Type B pancreatic cell (in vitro differentiated cells): ENCODE data around the gene HUWE1. TPM values are rescaled to one million over a fixed set of nuclear protein-coding genes. Genes with fewer than 3 reads are reported as not detected.
"Not testable (repeated sequence)": the region's sequence is repeated elsewhere in the genome, so short reads cannot be mapped to it uniquely, and the experiment has no call there.

Experiments
- DNase-seq: peaks from one replicate; pipeline ENCODE4 v3.0.0; 2021; ENCODE audit warnings: mixed read lengths; ENCODE audit not compliant: unreplicated experiment; ENCODE audit errors: extremely low spot score
- H3K27ac Mint-ChIP-seq: 2 replicates; pipeline ENCODE4 v1.8.0; 2021; ENCODE audit warnings: mild to moderate bottlenecking, mixed read lengths
- H3K27me3 Mint-ChIP-seq: 2 replicates; pipeline ENCODE4 v1.8.0; 2021; ENCODE audit warnings: mixed read lengths
- H3K36me3 Mint-ChIP-seq: 2 replicates; pipeline ENCODE4 v1.8.0; 2021; ENCODE audit warnings: mixed read lengths
- H3K4me1 Mint-ChIP-seq: one replicate; pipeline ENCODE4 v1.8.0; 2021; ENCODE audit warnings: mixed read lengths; ENCODE audit not compliant: unreplicated experiment
- H3K4me3 Mint-ChIP-seq: 2 replicates; pipeline ENCODE4 v1.8.0; 2021; ENCODE audit warnings: mild to moderate bottlenecking, mixed read lengths
- H3K9me3 Mint-ChIP-seq: 2 replicates; pipeline ENCODE4 v1.8.0; 2021; ENCODE audit warnings: mixed read lengths
- total RNA-seq: library from RNA; stranded (reverse); gene quantifications from 2 replicates; pipeline ENCODE4 v1.2.1, GENCODE V29; 2021; ENCODE audit warnings: low replicate concordance
- TF ChIP-seq, protein P1 (sequence below): fragments of 200-600 bp; sonication (generic); conservative IDR thresholded peaks from 2 replicates; pipeline ENCODE4 v1.5.0; 2021; ENCODE audit warnings: antibody characterized with exemption, mild to moderate bottlenecking

Gene HUWE1
- total RNA-seq, 1 donor from 2014 or later: 205 TPM

DNA sequence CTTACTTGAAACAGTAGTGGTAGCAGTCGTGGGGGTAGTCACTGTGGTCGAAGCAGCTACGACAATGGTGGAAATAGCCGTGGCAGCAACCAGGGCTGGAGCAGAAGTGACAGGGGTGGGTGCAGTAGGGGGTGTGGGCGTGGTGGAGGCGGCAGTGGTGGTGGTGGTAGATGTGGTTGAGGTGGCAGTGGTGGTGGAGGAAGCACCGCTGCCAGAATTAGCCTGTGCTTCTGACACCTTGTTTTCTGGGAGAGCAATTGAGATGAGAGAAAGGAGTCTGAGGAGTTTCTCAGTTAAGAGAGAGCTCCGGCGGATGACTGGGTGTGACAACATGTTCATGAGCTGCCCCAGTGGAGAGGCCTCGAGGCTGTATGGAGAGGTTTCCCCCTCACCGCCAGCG, 138.9 kb downstream of the HUWE1 start:
- Mint-ChIP-seq H3K27ac (no peak overlapping the region), H3K4me1 (no peaks in the 10 kb centered on the region), H3K9me3 (no peaks in the 10 kb centered on the region), H3K27me3 (no peaks in the 10 kb centered on the region), H3K36me3 (peaks cover 11% of the 10 kb centered on the region), H3K4me3 (no peak overlapping the region)
- DNase-seq: no peak
- TF ChIP-seq, protein P1, sequence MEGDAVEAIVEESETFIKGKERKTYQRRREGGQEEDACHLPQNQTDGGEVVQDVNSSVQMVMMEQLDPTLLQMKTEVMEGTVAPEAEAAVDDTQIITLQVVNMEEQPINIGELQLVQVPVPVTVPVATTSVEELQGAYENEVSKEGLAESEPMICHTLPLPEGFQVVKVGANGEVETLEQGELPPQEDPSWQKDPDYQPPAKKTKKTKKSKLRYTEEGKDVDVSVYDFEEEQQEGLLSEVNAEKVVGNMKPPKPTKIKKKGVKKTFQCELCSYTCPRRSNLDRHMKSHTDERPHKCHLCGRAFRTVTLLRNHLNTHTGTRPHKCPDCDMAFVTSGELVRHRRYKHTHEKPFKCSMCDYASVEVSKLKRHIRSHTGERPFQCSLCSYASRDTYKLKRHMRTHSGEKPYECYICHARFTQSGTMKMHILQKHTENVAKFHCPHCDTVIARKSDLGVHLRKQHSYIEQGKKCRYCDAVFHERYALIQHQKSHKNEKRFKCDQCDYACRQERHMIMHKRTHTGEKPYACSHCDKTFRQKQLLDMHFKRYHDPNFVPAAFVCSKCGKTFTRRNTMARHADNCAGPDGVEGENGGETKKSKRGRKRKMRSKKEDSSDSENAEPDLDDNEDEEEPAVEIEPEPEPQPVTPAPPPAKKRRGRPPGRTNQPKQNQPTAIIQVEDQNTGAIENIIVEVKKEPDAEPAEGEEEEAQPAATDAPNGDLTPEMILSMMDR: no peak

DNA sequence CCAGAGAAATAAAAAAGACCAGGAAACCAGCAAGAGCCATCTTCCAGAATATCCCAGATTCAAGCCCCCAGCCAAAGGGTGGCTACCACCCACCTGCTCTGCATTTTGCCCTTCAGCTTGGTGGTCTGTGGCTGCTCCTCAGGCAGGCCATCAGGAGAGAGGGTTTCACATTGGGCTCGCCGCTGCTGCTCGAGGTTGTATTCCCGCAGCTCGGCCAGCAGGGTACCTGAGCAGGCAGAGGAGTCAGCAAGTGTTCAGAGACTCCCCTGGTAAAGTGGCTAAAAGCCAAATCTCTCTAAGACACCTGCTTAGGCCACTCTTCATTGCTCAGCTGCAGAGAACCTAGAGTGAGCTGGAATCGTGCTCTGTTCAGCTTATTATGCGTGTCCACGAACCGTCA, 141.6 kb downstream of the HUWE1 start:
- H3K4me3 Mint-ChIP-seq: no peak overlapping the region
- no peaks in the 10 kb centered on the region for H3K4me1 Mint-ChIP-seq
- DNase-seq: no peak
- H3K36me3 Mint-ChIP-seq: peaks cover 15% of the 10 kb centered on the region
- no peaks in the 10 kb centered on the region for H3K9me3 Mint-ChIP-seq
- no peak overlapping the region for H3K27ac Mint-ChIP-seq
- TF ChIP-seq, protein P1: no peak
- no peaks in the 10 kb centered on the region for H3K27me3 Mint-ChIP-seq

DNA sequence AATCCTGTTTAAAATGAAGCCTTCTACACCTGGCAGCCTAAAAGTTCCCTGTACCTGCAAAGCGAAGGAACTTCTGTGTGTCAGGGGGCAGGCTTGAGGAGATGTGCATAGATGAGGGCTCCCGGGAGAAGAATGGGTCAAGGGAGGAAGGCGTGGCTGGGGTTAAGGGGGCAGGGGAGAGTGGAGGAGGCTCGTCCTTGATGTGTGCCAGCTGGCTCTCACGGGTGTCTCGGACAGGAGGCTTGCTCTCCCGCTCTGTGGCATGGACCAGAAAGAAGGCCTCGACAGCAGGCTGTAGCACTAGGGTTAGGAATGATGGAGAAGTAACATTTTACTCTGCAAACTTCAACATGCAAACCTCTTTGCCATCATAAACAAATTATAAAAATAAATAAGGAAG, 147.7 kb downstream of the HUWE1 start:
- Mint-ChIP-seq H3K4me1 (no peaks in the 10 kb centered on the region), H3K4me3 (no peak overlapping the region), H3K9me3 (no peaks in the 10 kb centered on the region), H3K27me3 (no peaks in the 10 kb centered on the region), H3K36me3 (peaks cover 29% of the 10 kb centered on the region), H3K27ac (no peak overlapping the region)
- TF ChIP-seq, protein P1: no peak
- DNase-seq: no peak

DNA sequence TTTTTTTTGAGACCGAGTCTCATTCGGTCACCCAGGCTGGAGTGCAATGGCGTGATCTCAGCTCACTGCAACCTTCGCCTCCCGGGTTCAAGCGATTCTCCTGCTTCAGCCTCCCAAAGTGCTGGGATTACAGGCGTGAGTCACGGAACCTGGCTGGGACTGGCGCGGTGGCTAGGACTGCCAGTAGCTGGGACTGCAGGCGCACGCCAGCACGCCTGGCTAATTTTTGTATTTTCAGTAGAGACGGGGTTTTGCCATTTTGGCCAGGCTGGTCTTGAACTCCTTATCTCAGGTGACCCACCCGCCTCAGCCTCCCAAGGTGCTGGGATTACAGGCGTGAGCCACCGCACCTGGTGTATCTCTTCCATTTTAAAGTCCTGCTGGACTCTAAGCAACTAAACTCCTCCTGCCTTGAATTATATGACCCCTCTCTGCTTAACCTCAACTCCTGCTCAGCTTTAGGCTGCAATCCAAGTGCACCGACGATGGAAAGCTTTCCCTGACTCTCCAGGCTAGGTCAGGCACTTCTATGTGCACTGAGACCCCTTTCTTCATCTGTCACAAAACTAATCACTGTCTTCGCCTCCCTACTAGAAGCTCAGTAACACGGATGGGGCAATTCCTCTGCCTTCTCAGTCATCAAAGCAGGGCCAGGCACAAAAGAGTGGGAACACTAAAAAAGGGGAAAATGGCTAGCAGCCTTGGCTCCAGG, 155.1 kb downstream of the HUWE1 start:
- not testable (repeated sequence) for H3K36me3 Mint-ChIP-seq

DNA sequence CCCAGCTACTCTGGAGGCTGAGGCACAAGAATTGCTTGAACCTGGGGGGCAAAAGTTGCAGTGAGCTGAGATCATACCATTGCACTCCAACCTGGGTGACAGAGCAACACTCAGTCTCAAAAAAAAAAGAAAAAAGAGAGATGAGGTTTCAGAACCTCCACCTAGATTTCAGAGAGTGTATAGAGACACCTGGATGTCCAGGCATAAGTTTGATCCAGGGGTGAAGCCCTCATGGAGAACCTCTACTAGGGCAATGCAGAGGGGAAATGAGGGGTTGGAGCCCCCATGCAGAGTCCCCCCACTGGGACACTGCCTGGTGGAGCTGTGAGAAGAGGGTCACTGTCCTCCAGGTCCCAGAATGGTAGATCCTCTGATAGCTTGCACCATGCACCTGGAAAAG, 159.5 kb downstream of the HUWE1 start:
- DNase-seq: no peak
- TF ChIP-seq, protein P1: no peak
- no peaks in the 10 kb centered on the region for H3K27me3 Mint-ChIP-seq
- H3K4me3 Mint-ChIP-seq: no peak overlapping the region
- H3K27ac Mint-ChIP-seq: no peak overlapping the region
- H3K9me3 Mint-ChIP-seq: peaks cover 3% of the 10 kb centered on the region
- H3K4me1 Mint-ChIP-seq: no peaks in the 10 kb centered on the region
- H3K36me3 Mint-ChIP-seq: no peaks in the 10 kb centered on the region

More for the DNA sequence above, 155.1 kb downstream of the HUWE1 start:
- H3K27ac Mint-ChIP-seq: peak overlapping the region; percentile 41
- not testable (repeated sequence) for H3K4me3 Mint-ChIP-seq, DNase-seq, H3K9me3 Mint-ChIP-seq, H3K4me1 Mint-ChIP-seq, H3K27me3 Mint-ChIP-seq

DNA sequence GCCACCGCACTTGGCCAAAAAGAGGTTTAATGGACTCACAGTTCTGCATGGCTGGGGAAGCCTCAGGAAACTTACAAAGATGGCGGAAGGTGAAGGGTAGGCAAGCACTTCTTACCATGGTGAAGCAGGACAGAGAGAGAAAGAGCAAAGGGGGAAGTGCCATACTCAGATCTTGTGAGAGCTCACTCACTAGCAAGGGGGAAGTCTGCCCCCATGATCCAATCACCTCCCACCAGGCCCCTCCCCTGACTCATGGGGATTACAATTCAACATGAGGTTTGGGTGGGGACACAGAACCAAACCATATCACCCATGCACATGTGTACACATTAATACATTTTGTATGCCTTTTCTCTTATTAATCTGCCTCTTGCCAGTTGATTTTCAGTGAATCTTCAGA, 175.2 kb downstream of the HUWE1 start:
- H3K27ac Mint-ChIP-seq: no peak overlapping the region
- no peaks in the 10 kb centered on the region for H3K27me3 Mint-ChIP-seq
- no peak overlapping the region for H3K4me3 Mint-ChIP-seq
- H3K36me3 Mint-ChIP-seq: no peaks in the 10 kb centered on the region
- H3K4me1 Mint-ChIP-seq: no peaks in the 10 kb centered on the region
- TF ChIP-seq, protein P1: no peak
- DNase-seq: no peak
- peaks cover 4% of the 10 kb centered on the region for H3K9me3 Mint-ChIP-seq

DNA sequence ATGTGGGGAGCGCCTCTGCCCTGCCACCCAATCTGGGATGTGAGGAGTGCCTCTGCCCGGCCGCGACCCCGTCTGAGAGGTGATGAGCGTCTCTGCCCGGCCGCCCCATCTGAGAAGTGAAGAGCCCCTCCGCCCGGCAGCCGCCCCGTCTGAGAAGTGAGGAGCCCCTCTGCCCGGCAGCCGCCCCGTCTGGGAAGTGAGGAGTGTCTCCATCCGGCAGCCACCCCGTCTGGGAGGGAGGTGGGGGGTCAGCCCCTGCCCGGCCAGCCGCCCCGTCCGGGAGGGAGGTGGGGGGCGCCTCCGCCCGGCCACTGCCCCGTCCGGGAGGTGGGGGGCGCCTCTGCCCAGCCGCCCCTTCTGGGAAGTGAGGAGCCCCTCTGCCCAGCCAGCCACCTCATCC, 182.5 kb downstream of the HUWE1 start:
- H3K27ac Mint-ChIP-seq, H3K4me1 Mint-ChIP-seq, H3K27me3 Mint-ChIP-seq, H3K4me3 Mint-ChIP-seq, H3K9me3 Mint-ChIP-seq, DNase-seq, H3K36me3 Mint-ChIP-seq: not testable (repeated sequence)
